NB4 (cell line): ENCODE measurements around the gene CMTM3.

Experiments
- MYC ChIP-seq: IDR thresholded peaks from 2 replicates; pipeline ENCODE4 v1.6.1; 2011; ENCODE audit warnings: low read depth, low read length
- POLR2A ChIP-seq: IDR thresholded peaks from 2 replicates; pipeline ENCODE4 v1.6.1; 2011; ENCODE audit warnings: mild to moderate bottlenecking; ENCODE audit not compliant: insufficient read length; ENCODE audit errors: extremely low read depth

DNA sequence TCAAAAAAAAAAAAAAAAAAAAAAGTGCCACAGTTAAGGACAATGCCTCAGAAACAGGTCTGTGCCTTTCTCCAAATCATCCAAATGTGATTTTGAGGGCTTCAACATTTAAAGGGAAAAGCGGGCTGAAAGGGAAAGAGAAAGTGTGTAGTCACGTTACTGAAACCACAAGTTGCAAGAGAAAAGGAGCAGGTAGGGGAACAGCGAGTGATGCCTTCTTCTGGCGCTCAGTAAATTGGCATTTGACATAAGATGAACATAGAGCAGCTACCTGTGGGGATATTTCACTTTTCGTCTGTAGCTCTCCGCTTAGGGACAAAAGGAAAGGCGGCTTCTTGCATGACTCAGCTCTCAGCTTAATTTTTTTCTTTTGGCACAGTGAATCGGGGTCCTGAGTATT is 14.2 kb upstream of the CMTM3 start:
- TF ChIP-seq MYC, result no peak
- no peak for TF ChIP-seq POLR2A
